H1 (cell line): ENCODE results near the gene CLEC16A. TPM values are rescaled to one million over a fixed set of nuclear protein-coding genes. Genes with fewer than 3 reads are reported as not detected.

ENCODE experiments used
- CTCF ChIA-PET: fragments of 300-600 bp; sonication (Branson Sonifier 250); formaldehyde crosslinking; loops from one replicate; lab custom pipeline; 2021; ENCODE audit not compliant: partially characterized antibody; lab: Charles Lee
- POLR2A ChIA-PET: fragments of 300-600 bp; sonication (Branson Sonifier 250); formaldehyde crosslinking; loops from one replicate; lab custom pipeline; 2021; ENCODE audit warnings: inconsistent platforms; ENCODE audit not compliant: partially characterized antibody; lab: Charles Lee
- DNase-seq, 2 experiments: peaks; one replicate each; pipeline versions ENCODE4 v3.0.0 to v3.0.0-alpha.2; 2010 to 2022; ENCODE audit warnings: low spot score in 2 of 2, low read depth in 1 of 2, mixed read lengths in 1 of 2
- FAIRE-seq: peaks from 2 replicates; lab custom pipeline; 2011; peaks lifted over from hg19 to GRCh38; lab: Jason Lieb, UNC
- H2AFZ ChIP-seq: 2 replicates; pipeline ENCODE4 v1.8.1; 2012; ENCODE audit warnings: low read length, inconsistent platforms
- H2AK5ac ChIP-seq: 2 replicates; pipeline ENCODE4 v1.6.1; 2013; ENCODE audit warnings: low read depth, low read length
- H2BK120ac ChIP-seq: replicated peaks from 2 replicates; pipeline ENCODE3; 2013; ENCODE audit warnings: low read depth, low read length, inconsistent platforms
- H2BK12ac ChIP-seq: 2 replicates; pipeline ENCODE4 v1.6.1; 2013; ENCODE audit warnings: low read depth, low read length
- H2BK15ac ChIP-seq: 2 replicates; pipeline ENCODE4 v1.6.1; 2013; ENCODE audit warnings: low read length
- H2BK20ac ChIP-seq: 2 replicates; pipeline ENCODE4 v1.6.1; 2013; ENCODE audit warnings: low read length
- H2BK5ac ChIP-seq: 2 replicates; pipeline ENCODE4 v1.6.1; 2013; ENCODE audit warnings: low read depth, low read length
- H3K14ac ChIP-seq: 2 replicates; pipeline ENCODE4 v1.6.1; 2013; ENCODE audit warnings: inconsistent platforms; ENCODE audit not compliant: insufficient read length
- H3K18ac ChIP-seq: 2 replicates; pipeline ENCODE4 v1.6.1; 2013; ENCODE audit warnings: low read length; ENCODE audit errors: extremely low read depth
- H3K23ac ChIP-seq: 2 replicates; pipeline ENCODE4 v1.6.1; 2013; ENCODE audit warnings: inconsistent platforms; ENCODE audit not compliant: insufficient read length
- H3K23me2 ChIP-seq: 2 replicates; pipeline ENCODE4 v1.6.1; 2013; ENCODE audit warnings: low read depth, low read length
- H3K27ac ChIP-seq: 2 replicates; pipeline ENCODE4 v1.6.1; 2011; ENCODE audit warnings: low read depth, low read length, inconsistent platforms
- H3K27me3 ChIP-seq, 4 experiments: replicated peaks in 1 of 4; 1 replicate in 1 of 4; 2 replicates in 3 of 4; pipeline versions ENCODE4 v1.6.1 to v1.8.1; 2011 to 2013; ENCODE audit warnings: low read length in 3 of 4, mild to moderate bottlenecking in 3 of 4, inconsistent platforms in 2 of 4, mixed read lengths in 2 of 4, moderate library complexity in 1 of 4; ENCODE audit not compliant: control insufficient read depth in 3 of 4, insufficient read depth in 3 of 4; ENCODE audit errors: extremely low read depth in 1 of 4
- H3K36me3 ChIP-seq, 4 experiments: 2 replicates each; pipeline versions ENCODE4 v1.6.1 to v1.8.1; 2011 to 2013; ENCODE audit warnings: mild to moderate bottlenecking in 4 of 4, low read length in 3 of 4, moderate library complexity in 2 of 4, control low read depth in 1 of 4, inconsistent platforms in 1 of 4; ENCODE audit not compliant: insufficient read depth in 4 of 4, control insufficient read depth in 2 of 4
- H3K4ac ChIP-seq: replicated peaks from 2 replicates; pipeline ENCODE3; 2013; ENCODE audit warnings: low read length, low read depth, mixed read lengths, inconsistent platforms; ENCODE audit not compliant: insufficient read length
- H3K4me1 ChIP-seq, 4 experiments: replicated peaks in 1 of 4; 1 replicate in 1 of 4; 2 replicates in 3 of 4; pipeline versions ENCODE4 v1.6.1 to v1.8.1; 2011 to 2013; ENCODE audit warnings: low read length in 3 of 4, inconsistent platforms in 2 of 4, mixed read lengths in 1 of 4; ENCODE audit not compliant: insufficient read depth in 4 of 4, control insufficient read depth in 3 of 4
- H3K4me2 ChIP-seq, 2 experiments: 2 replicates each; pipeline versions ENCODE4 v1.6.1 to v1.8.1; 2011 to 2013; ENCODE audit warnings: low read depth in 2 of 2, low read length in 2 of 2, control low read depth in 1 of 2, inconsistent platforms in 1 of 2, mild to moderate bottlenecking in 1 of 2; ENCODE audit not compliant: insufficient read depth in 1 of 2
- H3K4me3 ChIP-seq, 4 experiments: fragments of 200-600, 300-600 bp in 1 of 4; sonication (generic), shearing (Covaris generic), sonication (Bioruptor Twin) in 1 of 4; 2 replicates each; pipeline versions ENCODE4 v1.5.1 to v1.8.1; 2011 to 2016; ENCODE audit warnings: low read length in 4 of 4, low read depth in 3 of 4, control low read depth in 2 of 4, inconsistent platforms in 2 of 4, mild to moderate bottlenecking in 2 of 4, mixed read lengths in 1 of 4, moderate library complexity in 1 of 4; ENCODE audit not compliant: insufficient read depth in 2 of 4; ENCODE audit errors: extremely low read depth in 1 of 4
- H3K56ac ChIP-seq: replicated peaks from 2 replicates; pipeline ENCODE3; 2013; ENCODE audit warnings: low read depth, mild to moderate bottlenecking, mixed read lengths, low read length, inconsistent platforms; ENCODE audit not compliant: insufficient read length
- H3K79me1 ChIP-seq: 2 replicates; pipeline ENCODE4 v1.6.1; 2013; ENCODE audit warnings: low read depth, low read length, control low read depth
- H3K79me2 ChIP-seq, 2 experiments: 2 replicates each; pipeline versions ENCODE4 v1.6.1 to v1.8.1; 2012 to 2013; ENCODE audit warnings: low read length in 2 of 2, mild to moderate bottlenecking in 2 of 2, inconsistent platforms in 1 of 2; ENCODE audit not compliant: insufficient read depth in 2 of 2, control insufficient read depth in 1 of 2
- H3K9ac ChIP-seq, 4 experiments: replicated peaks in 1 of 4; 1 replicate in 1 of 4; 2 replicates in 3 of 4; pipeline versions ENCODE4 v1.6.1 to v1.8.1; 2011 to 2013; ENCODE audit warnings: low read depth in 3 of 4, low read length in 3 of 4, control low read depth in 2 of 4, mild to moderate bottlenecking in 2 of 4, moderate library complexity in 2 of 4, inconsistent platforms in 1 of 4; ENCODE audit errors: extremely low read depth in 1 of 4
- H3K9me3 ChIP-seq, 2 experiments: 2 replicates each; pipeline versions ENCODE4 v1.6.1 to v1.8.1; 2012 to 2013; ENCODE audit warnings: mild to moderate bottlenecking in 2 of 2, moderate library complexity in 2 of 2, control low read depth in 1 of 2, inconsistent platforms in 1 of 2, low read depth in 1 of 2, low read length in 1 of 2, mixed read lengths in 1 of 2; ENCODE audit not compliant: insufficient read depth in 2 of 2
- H4K20me1 ChIP-seq, 2 experiments: replicated peaks in 1 of 2; 2 replicates each; pipeline versions ENCODE3 to v1.8.1; 2011 to 2013; ENCODE audit warnings: inconsistent platforms in 2 of 2, low read length in 2 of 2, mild to moderate bottlenecking in 1 of 2; ENCODE audit not compliant: insufficient read depth in 2 of 2, control insufficient read depth in 1 of 2
- H4K5ac ChIP-seq: 2 replicates; pipeline ENCODE4 v1.6.1; 2013; ENCODE audit warnings: low read length, low read depth, mixed read lengths, inconsistent platforms; ENCODE audit not compliant: insufficient read length
- H4K8ac ChIP-seq: 2 replicates; pipeline ENCODE4 v1.8.0; 2013; ENCODE audit warnings: mild to moderate bottlenecking, moderate library complexity, low read length, inconsistent platforms; ENCODE audit not compliant: insufficient read depth; ENCODE audit errors: extremely low read depth
- H4K91ac ChIP-seq: replicated peaks from 2 replicates; pipeline ENCODE3; 2013; ENCODE audit warnings: low read length, mixed read lengths, inconsistent platforms; ENCODE audit not compliant: insufficient read length
- ASH2L ChIP-seq: fragments of 200-600, 300-600 bp; sonication (generic); IDR thresholded peaks from one replicate; pipeline ENCODE4 v1.7.1; 2017; ENCODE audit warnings: low read length
- CBX8 ChIP-seq: fragments of 300-800, 300-1000 bp; sonication (generic); IDR thresholded peaks from 2 replicates; pipeline ENCODE4 v1.7.1; 2016; ENCODE audit warnings: low read depth, low read length, borderline replicate concordance
- GTF2F1 ChIP-seq: IDR thresholded peaks from 2 replicates; pipeline ENCODE4 v1.6.1; 2012; ENCODE audit warnings: low read depth, low read length, improper control_type of control experiment, borderline replicate concordance
- KDM4A ChIP-seq: IDR thresholded peaks from one replicate; pipeline ENCODE4 v1.7.1; 2012; ENCODE audit warnings: low read depth, mild to moderate bottlenecking, moderate library complexity, low read length, inconsistent platforms; ENCODE audit not compliant: severe bottlenecking
- POU5F1 ChIP-seq: IDR thresholded peaks from 2 replicates; pipeline ENCODE4 v1.6.1; 2011; ENCODE audit warnings: low read depth, mild to moderate bottlenecking, low read length, moderate library complexity
- RAD21 ChIP-seq, 2 experiments: IDR thresholded peaks in 1 of 2; conservative IDR thresholded peaks in 1 of 2; 2 replicates each; pipeline ENCODE4 v1.6.1; 2011; ENCODE audit warnings: low read depth in 2 of 2, low read length in 2 of 2, improper control_type of control experiment in 1 of 2, inconsistent platforms in 1 of 2, mild to moderate bottlenecking in 1 of 2, moderate library complexity in 1 of 2
- RBBP5 ChIP-seq: IDR thresholded peaks from 2 replicates; pipeline ENCODE4 v1.7.1; 2012; ENCODE audit warnings: low read depth, mild to moderate bottlenecking, inconsistent platforms, low read length, moderate library complexity, borderline replicate concordance
- SIX5 ChIP-seq: IDR thresholded peaks from 2 replicates; pipeline ENCODE4 v1.6.1; 2011; ENCODE audit warnings: mild to moderate bottlenecking, low read depth, low read length
- TBP ChIP-seq: IDR thresholded peaks from 2 replicates; pipeline ENCODE4 v1.6.1; 2011; ENCODE audit warnings: low read depth, low read length, improper control_type of control experiment
- TCF12 ChIP-seq: IDR thresholded peaks from 2 replicates; pipeline ENCODE4 v1.6.1; 2011; ENCODE audit warnings: low read depth, mild to moderate bottlenecking, low read length
- TEAD4 ChIP-seq: IDR thresholded peaks from 2 replicates; pipeline ENCODE4 v1.6.1; 2012; ENCODE audit warnings: low read depth, low read length, inconsistent platforms, mixed read lengths
- USF2 ChIP-seq: IDR thresholded peaks from 2 replicates; pipeline ENCODE4 v1.6.1; 2011; ENCODE audit warnings: low read length, improper control_type of control experiment
- WGBS, 2 experiments: shearing (Covaris generic) in 1 of 2; methylation state at CpG; one replicate each; pipeline versions ENCODE4 v1.1.6 to v1.1.7; 2013 to 2015; ENCODE audit warnings: low lambda C conversion rate in 2 of 2, mixed read lengths in 2 of 2, inconsistent platforms in 1 of 2, low coverage in 1 of 2, missing lambda C conversion rate in 1 of 2; ENCODE audit not compliant: insufficient replicate concordance in 2 of 2, insufficient coverage in 1 of 2, insufficient read length in 1 of 2; ENCODE audit errors: extremely low coverage in 1 of 2, missing lambda C conversion rate in 1 of 2; 5-methylcytosine and 5-hydroxymethylcytosine counted together
- polyA plus RNA-seq, 7 experiments: library from polyadenylated mRNA; depleted of rRNA in 3 of 7; stranded (reverse) in 5 of 7; unstranded in 2 of 7; fragments of >200 nt in 5 of 7; fragments of 200-250 nt in 2 of 7; gene quantifications; 1 replicate in 5 of 7; 2 replicates in 1 of 7; 4 replicates in 1 of 7; pipeline versions ENCODE4 v1.2.1 to v1.2.3, GENCODE V29; 2011 to 2013; ENCODE audit warnings: missing spikeins in 2 of 7, mixed read lengths in 2 of 7
- total RNA-seq: library from RNA; stranded (reverse); fragmentation: NEBNext Ultra II Directional; extraction: Animal tissue kit (Norgen Biotek cat#: 25700); gene quantifications from 2 replicates; pipeline ENCODE4 v1.2.1, GENCODE V29; 2021
- TF ChIP-seq, protein P1 (sequence below): IDR thresholded peaks from 2 replicates; pipeline ENCODE4 v1.6.1; 2011; ENCODE audit warnings: low read depth, mild to moderate bottlenecking, low read length; ENCODE audit not compliant: insufficient read depth

The CLEC16A gene
- total and polyA plus RNA-seq, 2 of the 8 experiments (the other 6 are each of a cell fraction or from before 2014, with no cell fraction given): 7.6 to 19.3 TPM

DNA sequence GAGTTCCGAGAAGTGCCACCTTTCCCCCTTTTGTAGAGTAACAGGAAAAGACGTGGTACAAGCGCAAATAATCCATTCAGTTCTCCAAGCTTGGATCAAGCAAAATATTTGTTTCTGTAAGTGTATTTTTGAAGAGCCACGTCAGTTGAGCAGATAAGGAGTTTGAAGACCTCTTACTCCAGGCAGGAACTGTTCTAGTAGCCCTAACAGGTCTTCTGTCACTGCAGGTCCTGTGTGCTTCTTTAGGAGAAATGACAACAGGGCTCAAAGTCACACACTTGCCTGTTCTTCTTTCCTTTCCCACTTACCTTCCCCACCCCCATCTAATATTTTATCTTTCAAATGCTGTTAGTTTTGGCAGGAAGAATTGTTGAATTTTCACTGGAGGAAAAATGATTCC lies 93.9 kb downstream of the CLEC16A start:
- no peak overlapping the region for H4K91ac ChIP-seq
- FAIRE-seq (no peak), DNase-seq (no peak)
- no peak overlapping the region for H4K8ac ChIP-seq
- H3K4me2 ChIP-seq: no peak overlapping the region
- H3K23ac ChIP-seq: no peak overlapping the region
- no peak overlapping the region for H2AK5ac ChIP-seq
- no peak overlapping the region for H2BK20ac ChIP-seq
- no peak overlapping the region for H3K56ac ChIP-seq
- H2BK15ac ChIP-seq: no peak overlapping the region
- no peak overlapping the region for H4K5ac ChIP-seq
- H4K20me1 ChIP-seq: peaks cover 0 to 2% of the 10 kb centered on the region in 2 experiments
- no peak overlapping the region for H3K27ac ChIP-seq
- no peak overlapping the region for H3K9ac ChIP-seq
- no peaks in the 10 kb centered on the region for H3K9me3 ChIP-seq
- no peak overlapping the region for H3K4me3 ChIP-seq
- no peak overlapping the region for H2BK5ac ChIP-seq
- no peak overlapping the region for H2BK120ac ChIP-seq
- H2AFZ ChIP-seq: no peak overlapping the region
- 90% methylated on average over 4 of the region's 4 CpGs; no CpG with 5 or more reads in 1 of the 2 experiments for WGBS, 2 experiments
- H3K18ac ChIP-seq: no peak overlapping the region
- no peak overlapping the region for H2BK12ac ChIP-seq
- no peaks in the 10 kb centered on the region for H3K79me1 ChIP-seq
- CTCF ChIA-PET: interaction anchor here (1.4 kb wide), 1 partner anchor 49 kb away, joined by 3 read pairs; no protein-coding TSS in a partner anchor
- H3K14ac ChIP-seq: no peak overlapping the region
- H3K79me2 ChIP-seq: no peaks in the 10 kb centered on the region
- H3K23me2 ChIP-seq: no peaks in the 10 kb centered on the region
- no peaks in the 10 kb centered on the region for H3K27me3 ChIP-seq
- H3K36me3 ChIP-seq: peaks cover 0 to 8% (median 2%) of the 10 kb centered on the region in 4 experiments; a peak in 3 of 8 replicates
- POLR2A ChIA-PET: no interaction called here
- peaks cover 0 to 5% (median 0%) of the 10 kb centered on the region in 4 experiments; a peak in 1 of 7 replicates for H3K4me1 ChIP-seq
- no peak overlapping the region for H3K4ac ChIP-seq
- TF ChIP-seq ASH2L (no peak), RAD21 (IDR thresholded peaks at IDR 0.05 in 1 of 2, conservative IDR thresholded peaks at IDR 0.05 in 1 of 2; ENCODE audit: low read depth in 2 of 2, low read length in 2 of 2) (no peak), TBP (no peak), RBBP5 (no peak), USF2 (no peak), SIX5 (no peak), CBX8 (no peak), TCF12 (no peak), GTF2F1 (no peak), TEAD4 (no peak), KDM4A (no peak), POU5F1 (no peak)
- TF ChIP-seq, protein P1, sequence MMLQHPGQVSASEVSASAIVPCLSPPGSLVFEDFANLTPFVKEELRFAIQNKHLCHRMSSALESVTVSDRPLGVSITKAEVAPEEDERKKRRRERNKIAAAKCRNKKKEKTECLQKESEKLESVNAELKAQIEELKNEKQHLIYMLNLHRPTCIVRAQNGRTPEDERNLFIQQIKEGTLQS: no peak
